SK-MEL-5 (cell line): ENCODE data around the gene CD274. TPM values are rescaled to one million over a fixed set of nuclear protein-coding genes. Genes with fewer than 3 reads are reported as not detected.
"Not testable (repeated sequence)": the region's sequence is repeated elsewhere in the genome, so short reads cannot be mapped to it uniquely, and the experiment has no call there.

Experiments used
- DNase-seq: peaks from one replicate; pipeline ENCODE4 v3.0.0-alpha.2; 2016; ENCODE audit warnings: low read depth, low spot score
- in situ Hi-C: cut with HindIII; loops from 2 replicates; pipeline ENCODE4 v1.10.0; 2016; ENCODE audit warnings: low sequenced_read_pairs, high pct_unique_total_duplicates, low pct_unique_long_range_greater_than_20kb
- total RNA-seq: library from RNA; depleted of rRNA; stranded (reverse); fragments of >200 nt; shearing (Covaris generic); gene quantifications from 2 replicates; pipeline ENCODE4 v1.2.3, GENCODE V29; 2014

CD274 gene
- total RNA-seq, 1 experiment from 2014 or later, result 3.8 TPM

GRCh38 chr9:5485378-5486085, 35.2 kb downstream of the CD274 start:
- in situ Hi-C loops, result no loop called here
- no peak for DNase-seq

GRCh38 chr9:5486988-5487387, 36.6 kb downstream of the CD274 start:
- in situ Hi-C loops, result no loop called here

GRCh38 chr9:5488221-5489008, 38.1 kb downstream of the CD274 start:
- in situ Hi-C loops, result no loop called here
- DNase-seq, result no peak

More at GRCh38 chr9:5486988-5487387, 36.6 kb downstream of the CD274 start:
- no peak for DNase-seq

GRCh38 chr9:5489630-5490490, 39.5 kb downstream of the CD274 start:
- in situ Hi-C loops, result no loop called here
- DNase-seq, result no peak

- in situ Hi-C loops, result no loop called here
- no peak for DNase-seq
Observed at GRCh38 chr9:5492965-5493678, 42.8 kb downstream of the CD274 start.

GRCh38 chr9:5493679-5494511, 43.6 kb downstream of the CD274 start:
- no peak for DNase-seq
- in situ Hi-C loops, result no loop called here

GRCh38 chr9:5494765-5495164, 44.4 kb downstream of the CD274 start:
- in situ Hi-C loops, DNase-seq: not testable (repeated sequence)

GRCh38 chr9:5499157-5499556, 48.8 kb downstream of the CD274 start:
- in situ Hi-C loops, result no loop called here
- DNase-seq, result no peak

- peak; percentile 11 for DNase-seq
- in situ Hi-C loops, result no loop called here
Observed at GRCh38 chr9:5499889-5500398, 49.6 kb downstream of the CD274 start.

GRCh38 chr9:5500441-5501235, 50.3 kb downstream of the CD274 start:
- DNase-seq, result no peak
- in situ Hi-C loops, result no loop called here

GRCh38 chr9:5502553-5502952, 52.2 kb downstream of the CD274 start:
- in situ Hi-C loops, result no loop called here
- DNase-seq, result no peak

GRCh38 chr9:5509573-5509972, 59.2 kb downstream of the CD274 start:
- no peak for DNase-seq
- in situ Hi-C loops, result no loop called here

GRCh38 chr9:5510360-5510931, 60.1 kb downstream of the CD274 start, which contains the start of gene PDCD1LG2:
PDCD1LG2 (plus strand) TSS chr9:5510531; CDS start chr9:5522547, 12,016 bp downstream.
- DNase-seq, result no peak
- in situ Hi-C loops, result no loop called here

GRCh38 chr9:5510989-5511388, 60.6 kb downstream of the CD274 start:
- in situ Hi-C loops, result no loop called here
- DNase-seq, result no peak

- in situ Hi-C loops, result no loop called here
- DNase-seq, result no peak
Observed at GRCh38 chr9:5511476-5511875, 61.1 kb downstream of the CD274 start.
